GM23248 (cell line): ENCODE data around the gene MED12L.

Experiments used
- EZH2 ChIP-seq: fragments of 200-600 bp; sonication (generic); IDR thresholded peaks from 2 replicates; pipeline ENCODE4 v1.6.1; 2018; ENCODE audit warnings: antibody characterized with exemption, mild to moderate bottlenecking; ENCODE audit not compliant: insufficient read depth, poor library complexity, severe bottlenecking
- EZH2phosphoT487 ChIP-seq: fragments of 200-600 bp; sonication (generic); IDR thresholded peaks from 2 replicates; pipeline ENCODE4 v1.6.1; 2018; ENCODE audit warnings: antibody characterized with exemption, moderate library complexity, mild to moderate bottlenecking, low read depth; ENCODE audit not compliant: insufficient read depth

DNA sequence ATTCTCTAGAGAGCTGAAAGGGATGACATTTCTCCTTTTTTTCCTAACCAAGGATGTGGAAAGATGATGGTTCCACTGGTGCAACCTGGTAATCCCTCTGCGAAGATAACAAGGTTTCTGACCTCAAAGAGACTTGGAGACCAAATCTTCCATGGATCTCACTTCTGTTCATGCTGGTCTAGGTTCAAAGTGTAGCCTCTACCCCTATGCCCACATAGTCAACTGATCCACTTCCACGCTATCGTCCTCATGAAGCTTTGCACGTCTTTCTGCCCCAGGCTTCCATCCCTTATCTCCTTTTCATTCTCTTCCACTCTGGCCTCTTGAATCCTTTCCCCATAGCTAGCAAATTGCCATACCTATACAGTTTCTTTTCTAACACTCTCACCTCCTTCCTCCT lies 8.8 kb upstream of the MED12L start:
- no peak for TF ChIP-seq EZH2
- no peak for TF ChIP-seq EZH2phosphoT487
